Esophagus muscularis mucosa (tissue), 4 donors: ENCODE results near the gene SERPINB10. TPM values are rescaled to one million over a fixed set of nuclear protein-coding genes. Genes with fewer than 3 reads are reported as not detected.

Source experiments
- DNase-seq: peaks from one replicate; pipeline ENCODE4 v3.0.0-alpha.2; 2017; ENCODE audit errors: extremely low spot score
- H3K27ac ChIP-seq, 4 donors: fragments of 200-600 bp; sonication (generic); replicated peaks in 1 of 4; 1 replicate in 3 of 4; 2 replicates in 1 of 4; pipeline ENCODE4 v1.5.1; 2016 to 2019; ENCODE audit warnings: mild to moderate bottlenecking in 1 of 4
- H3K27me3 ChIP-seq, 4 donors: fragments of 200-600 bp; sonication (generic); one replicate each; pipeline versions ENCODE4 v1.5.1 to v1.6.0; 2016 to 2019
- H3K36me3 ChIP-seq, 4 donors: fragments of 200-600 bp; sonication (generic); one replicate each; pipeline ENCODE4 v1.5.1; 2016 to 2019
- H3K4me1 ChIP-seq, 4 donors: fragments of 200-600 bp; sonication (generic); one replicate each; pipeline ENCODE4 v1.5.1; 2016 to 2019
- H3K4me3 ChIP-seq, 4 donors: fragments of 200-600 bp; sonication (generic); 1 replicate in 2 of 4; 2 replicates in 2 of 4; pipeline ENCODE4 v1.5.1; 2016 to 2019; ENCODE audit warnings: mild to moderate bottlenecking in 4 of 4, moderate library complexity in 1 of 4
- H3K9me3 ChIP-seq, 4 donors: fragments of 200-600 bp; sonication (generic); 1 replicate in 3 of 4; 2 replicates in 1 of 4; pipeline ENCODE4 v1.5.1; 2016 to 2019
- CTCF ChIP-seq, 3 experiments: fragments of 200-600 bp in 2 of 3; fragments of 450-650 bp in 1 of 3; sonication (generic) in 2 of 3; IDR thresholded peaks; one replicate each; pipeline ENCODE4 v1.5.1; 2017 to 2019; ENCODE audit warnings: antibody characterized with exemption in 3 of 3, mild to moderate bottlenecking in 2 of 3, moderate library complexity in 1 of 3
- EP300 ChIP-seq: sonication (generic); formaldehyde crosslinking; IDR thresholded peaks from one replicate; pipeline ENCODE4 v1.6.1; 2017; ENCODE audit warnings: antibody characterized with exemption
- POLR2A ChIP-seq: fragments of 450-650 bp; IDR thresholded peaks from one replicate; pipeline ENCODE4 v1.6.1; 2017; ENCODE audit warnings: antibody characterized with exemption, moderate library complexity, mild to moderate bottlenecking, low read depth
- POLR2AphosphoS5 ChIP-seq, 2 donors: sonication (generic); formaldehyde crosslinking; IDR thresholded peaks; one replicate each; pipeline ENCODE4 v1.6.1; 2017; ENCODE audit warnings: antibody characterized with exemption in 2 of 2
- WGBS: methylation state at CpG from one replicate; pipeline ENCODE4 v1.1.5; 2018; 5-methylcytosine and 5-hydroxymethylcytosine counted together
- intact Hi-C: fragments of 100-400 bp; cut with DNase I; formaldehyde crosslinking; loops from one replicate; pipeline ENCODE4 v1.15.1; 2023
- total RNA-seq, 4 donors: library from RNA; depleted of rRNA; stranded (reverse); fragments of >200 nt; gene quantifications; one replicate each; pipeline versions ENCODE4 v1.1.0 to v1.2.1, GENCODE V29; 2016

SERPINB10 gene
- total RNA-seq: 1 to 10 TPM in 1 of 4 donors, not detected in 3; 2.3 TPM

GRCh38 chr18:63907664-63908063 lies at the start of gene SERPINB10:
Gene SERPINB10, plus strand, starts transcription at chr18:63907958. Its CDS starts 7,553 bp downstream, at chr18:63915511.
- H3K4me1 ChIP-seq: no peaks in the 10 kb centered on the region
- H3K36me3 ChIP-seq: no peaks in the 10 kb centered on the region
- H3K9me3 ChIP-seq: no peaks in the 10 kb centered on the region
- no peak within 1 kb of the TSS for H3K4me3 ChIP-seq
- DNase-seq: no peak
- no peak for TF ChIP-seq CTCF (IDR thresholded peaks at IDR 0.05)
- TF ChIP-seq EP300: no peak
- no peak for TF ChIP-seq POLR2A
- TF ChIP-seq POLR2AphosphoS5 (IDR thresholded peaks at IDR 0.05): no peak
- no peaks in the 10 kb centered on the region for H3K27me3 ChIP-seq
- H3K27ac ChIP-seq: no peak within 1 kb of the TSS
- intact Hi-C loops: no loop called here

- intact Hi-C loops: no loop called here
- no peak for DNase-seq
- Histone ChIP-seq H3K36me3 (no peaks in the 10 kb centered on the region), H3K27ac (no peak overlapping the region), H3K4me3 (no peak overlapping the region), H3K9me3 (peaks cover 0 to 13% (median 6%) of the 10 kb centered on the region in 4 donors), H3K27me3 (peaks cover 0 to 5% (median 0%) of the 10 kb centered on the region in 4 donors), H3K4me1 (no peaks in the 10 kb centered on the region)
- TF ChIP-seq POLR2AphosphoS5 (IDR thresholded peaks at IDR 0.05) (no peak), POLR2A (no peak), EP300 (no peak), CTCF (IDR thresholded peaks at IDR 0.05) (no peak)
- WGBS: 21% methylated on average over 1 of the region's 1 CpG
Measured at GRCh38 chr18:63858456-63858855, 49.3 kb upstream of the SERPINB10 start.

GRCh38 chr18:63859781-63860475 lies 47.8 kb upstream of the SERPINB10 start:
- H3K4me3 ChIP-seq: no peak overlapping the region
- H3K9me3 ChIP-seq: peaks cover 0 to 6% (median 3%) of the 10 kb centered on the region in 4 donors
- 88% methylated on average over 1 of the region's 2 CpGs for WGBS
- TF ChIP-seq POLR2AphosphoS5 (IDR thresholded peaks at IDR 0.05): no peak
- TF ChIP-seq POLR2A: no peak
- TF ChIP-seq EP300: no peak
- TF ChIP-seq CTCF (IDR thresholded peaks at IDR 0.05): no peak
- H3K27me3 ChIP-seq: peaks cover 0 to 5% (median 0%) of the 10 kb centered on the region in 4 donors
- no peak overlapping the region for H3K27ac ChIP-seq
- DNase-seq: no peak
- intact Hi-C loops: no loop called here
- no peaks in the 10 kb centered on the region for H3K4me1 ChIP-seq
- H3K36me3 ChIP-seq: no peaks in the 10 kb centered on the region

- intact Hi-C loops: no loop called here
- H3K9me3 ChIP-seq: peaks cover 0 to 1% (median 0%) of the 10 kb centered on the region in 4 donors
- WGBS: 96% methylated on average over 2 of the region's 2 CpGs
- no peaks in the 10 kb centered on the region for H3K36me3 ChIP-seq
- no peaks in the 10 kb centered on the region for H3K4me1 ChIP-seq
- TF ChIP-seq CTCF (IDR thresholded peaks at IDR 0.05): no peak
- TF ChIP-seq POLR2A: no peak
- TF ChIP-seq POLR2AphosphoS5 (IDR thresholded peaks at IDR 0.05): no peak
- no peak for TF ChIP-seq EP300
- no peak overlapping the region for H3K4me3 ChIP-seq
- peaks cover 0 to 5% (median 0%) of the 10 kb centered on the region in 4 donors for H3K27me3 ChIP-seq
- DNase-seq: no peak
- H3K27ac ChIP-seq: no peak overlapping the region
Measured at GRCh38 chr18:63860531-63860930, 47.2 kb upstream of the SERPINB10 start.
